Measurements from ENCODE around the gene RASGEF1C. TPM values are rescaled to one million over a fixed set of nuclear protein-coding genes. Genes with fewer than 3 reads are reported as not detected.

Gene RASGEF1C
- total and polyA plus RNA-seq, 4 donors: 4.4 to 9.7 (median 7.2) TPM

DNA sequence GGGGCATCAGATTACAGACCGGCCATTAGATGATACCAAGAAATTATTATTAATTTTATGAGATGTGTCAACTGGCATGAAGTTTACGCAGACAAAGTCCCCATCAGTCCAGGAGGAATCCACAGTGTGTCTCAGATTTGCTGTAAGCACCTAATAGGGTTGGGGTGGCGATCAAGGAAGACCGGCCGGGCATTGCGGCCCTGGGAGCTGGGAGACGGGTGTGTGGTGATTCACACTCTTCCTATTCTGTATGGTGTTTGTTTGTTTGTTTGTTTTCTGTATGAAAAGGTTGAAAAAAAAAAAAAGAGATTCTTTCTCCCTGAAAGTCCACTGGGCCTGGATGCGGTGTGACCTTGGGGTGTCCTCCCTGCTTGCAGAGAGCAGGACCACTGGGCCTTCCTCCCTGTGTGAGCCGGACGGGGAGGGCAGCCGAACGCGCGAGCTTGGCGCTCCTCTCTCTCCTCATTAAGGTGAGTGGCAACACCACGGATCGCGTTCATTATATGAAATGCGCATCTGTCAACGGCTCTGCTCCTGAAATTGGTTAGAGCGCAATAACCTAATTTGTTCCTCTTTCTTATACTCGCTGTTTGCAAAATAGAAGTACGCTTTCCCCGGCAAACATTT, 15.1 kb downstream of the RASGEF1C start:
- Histone ChIP-seq H3K4me3 (ENCODE audit: low read depth, low read length) (no peak overlapping the region), H3K9me3 (ENCODE audit: control insufficient read depth, insufficient read depth, low read length) (no peaks in the 10 kb centered on the region), H3K4me1 (ENCODE audit: control insufficient read depth, insufficient read depth, low read length) (peaks cover 3% of the 10 kb centered on the region), H3K27ac (ENCODE audit: low read depth, low read length) (no peak overlapping the region), H3K27me3 (ENCODE audit: control insufficient read depth, insufficient read depth, low read length) (no peaks in the 10 kb centered on the region), H3K36me3 (ENCODE audit: control insufficient read depth, insufficient read depth, low read length) (peaks cover 5% of the 10 kb centered on the region)
- no peak for DNase-seq (ENCODE audit: low read depth in 4 of 6, low spot score in 6 of 6)
- WGBS (ENCODE audit: insufficient coverage): 86% methylated on average over 21 of the region's 24 CpGs

- Histone ChIP-seq H3K4me1 (ENCODE audit: control insufficient read depth, insufficient read depth, low read length) (peaks cover 3% of the 10 kb centered on the region), H3K36me3 (ENCODE audit: control insufficient read depth, insufficient read depth, low read length) (peaks cover 5% of the 10 kb centered on the region), H3K4me3 (ENCODE audit: low read depth, low read length) (no peak overlapping the region), H3K27ac (ENCODE audit: low read depth, low read length) (no peak overlapping the region), H3K9me3 (ENCODE audit: control insufficient read depth, insufficient read depth, low read length) (no peaks in the 10 kb centered on the region), H3K27me3 (ENCODE audit: control insufficient read depth, insufficient read depth, low read length) (no peaks in the 10 kb centered on the region)
- no peak for DNase-seq (ENCODE audit: low read depth in 4 of 6, low spot score in 6 of 6)
- WGBS (ENCODE audit: insufficient coverage): 41% methylated on average over 5 of the region's 6 CpGs
Measured at GRCh38 chr5:180191716-180192115, 17.3 kb downstream of the RASGEF1C start.

DNA sequence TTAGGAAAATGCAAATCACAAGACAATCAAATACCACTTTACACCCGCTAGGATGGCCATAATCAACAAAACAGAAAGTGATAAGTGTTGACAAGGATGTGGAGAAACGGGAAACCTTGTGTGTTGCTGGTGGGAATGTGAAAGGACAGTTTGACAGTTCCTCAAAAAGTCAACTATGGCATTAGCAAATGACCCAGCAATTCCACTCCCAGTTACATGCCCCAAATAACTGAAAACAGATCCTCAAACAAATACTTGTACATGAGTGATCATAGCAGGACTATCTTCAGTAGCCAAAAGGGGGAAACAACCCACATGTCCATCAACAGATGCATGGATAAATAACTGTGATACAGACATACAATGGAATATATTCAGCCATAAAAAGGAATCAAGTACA, 21.2 kb downstream of the RASGEF1C start:
- Histone ChIP-seq H3K27me3 (ENCODE audit: control insufficient read depth, insufficient read depth, low read length) (no peaks in the 10 kb centered on the region), H3K36me3 (ENCODE audit: control insufficient read depth, insufficient read depth, low read length) (no peaks in the 10 kb centered on the region), H3K4me3 (ENCODE audit: low read depth, low read length) (no peak overlapping the region), H3K9me3 (ENCODE audit: control insufficient read depth, insufficient read depth, low read length) (no peaks in the 10 kb centered on the region), H3K27ac (ENCODE audit: low read depth, low read length) (no peak overlapping the region), H3K4me1 (ENCODE audit: control insufficient read depth, insufficient read depth, low read length) (no peaks in the 10 kb centered on the region)
- DNase-seq (ENCODE audit: low read depth in 4 of 6, low spot score in 6 of 6): no peak
- no CpG with 5 or more reads among the region's 2 CpGs for WGBS (ENCODE audit: insufficient coverage)

DNA sequence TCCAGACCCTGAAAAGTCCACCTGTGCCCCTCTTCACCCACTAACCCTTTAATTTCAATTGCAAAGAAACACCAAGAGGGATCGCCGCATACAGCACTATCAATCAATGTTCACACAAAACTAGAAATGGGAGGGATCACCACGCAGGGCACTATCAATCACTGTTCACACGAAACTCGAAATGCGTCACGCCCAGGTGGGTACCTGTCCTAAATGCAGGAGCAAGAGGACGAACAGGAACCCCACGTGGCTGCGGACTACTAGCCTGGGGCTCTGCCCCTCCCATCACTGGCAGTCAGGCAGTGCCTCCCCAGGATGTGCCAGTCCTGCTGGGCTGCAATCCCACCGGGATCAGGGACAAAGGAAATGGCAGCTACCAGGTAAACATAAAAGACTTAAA, 28.2 kb downstream of the RASGEF1C start:
- Histone ChIP-seq H3K36me3 (ENCODE audit: control insufficient read depth, insufficient read depth, low read length) (peaks cover 3% of the 10 kb centered on the region), H3K4me1 (ENCODE audit: control insufficient read depth, insufficient read depth, low read length) (peaks cover 46% of the 10 kb centered on the region), H3K27ac (ENCODE audit: low read depth, low read length) (no peak overlapping the region), H3K9me3 (ENCODE audit: control insufficient read depth, insufficient read depth, low read length) (no peaks in the 10 kb centered on the region), H3K4me3 (ENCODE audit: low read depth, low read length) (no peak overlapping the region), H3K27me3 (ENCODE audit: control insufficient read depth, insufficient read depth, low read length) (no peaks in the 10 kb centered on the region)
- WGBS (ENCODE audit: insufficient coverage): 76% methylated on average over 10 of the region's 11 CpGs
- no peak for DNase-seq (ENCODE audit: low read depth in 4 of 6, low spot score in 6 of 6)

DNA sequence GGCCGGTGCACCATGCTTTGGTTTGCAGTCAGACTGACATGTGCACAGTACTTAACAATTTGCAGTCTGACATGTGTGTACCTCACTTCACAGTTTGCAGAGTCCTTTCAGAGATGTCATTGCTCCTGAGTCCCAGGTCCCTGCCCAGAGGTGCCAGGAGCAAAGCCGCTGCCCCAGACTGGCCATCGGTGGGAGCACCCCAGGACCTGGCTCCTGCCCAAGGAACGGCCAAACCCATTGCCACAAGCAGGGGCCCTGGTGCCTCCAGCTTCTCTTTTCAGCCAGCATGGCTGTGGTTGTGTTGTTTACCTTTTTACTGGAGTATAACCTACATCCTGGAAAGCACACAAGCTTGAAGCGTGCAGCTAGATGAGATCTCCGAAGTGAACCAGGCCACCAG, 28.6 kb downstream of the RASGEF1C start:
- no peaks in the 10 kb centered on the region for H3K27me3 ChIP-seq (ENCODE audit: control insufficient read depth, insufficient read depth, low read length)
- H3K9me3 ChIP-seq (ENCODE audit: control insufficient read depth, insufficient read depth, low read length): no peaks in the 10 kb centered on the region
- peaks cover 49% of the 10 kb centered on the region for H3K4me1 ChIP-seq (ENCODE audit: control insufficient read depth, insufficient read depth, low read length)
- H3K4me3 ChIP-seq (ENCODE audit: low read depth, low read length): no peak overlapping the region
- no peak for DNase-seq (ENCODE audit: low read depth in 4 of 6, low spot score in 6 of 6)
- WGBS (ENCODE audit: insufficient coverage): 62% methylated on average over 6 of the region's 6 CpGs
- no peak overlapping the region for H3K27ac ChIP-seq (ENCODE audit: low read depth, low read length)
- H3K36me3 ChIP-seq (ENCODE audit: control insufficient read depth, insufficient read depth, low read length): peaks cover 3% of the 10 kb centered on the region

GRCh38 chr5:180179442-180180420, 29.3 kb downstream of the RASGEF1C start:
- peak in 1 of 6 donors; percentile 39 for DNase-seq (ENCODE audit: low read depth in 4 of 6, low spot score in 6 of 6)
- Histone ChIP-seq H3K4me3 (ENCODE audit: low read depth, low read length) (no peak overlapping the region), H3K27ac (ENCODE audit: low read depth, low read length) (peak overlapping the region; percentile 33), H3K36me3 (ENCODE audit: control insufficient read depth, insufficient read depth, low read length) (peaks cover 3% of the 10 kb centered on the region), H3K9me3 (ENCODE audit: control insufficient read depth, insufficient read depth, low read length) (no peaks in the 10 kb centered on the region), H3K4me1 (ENCODE audit: control insufficient read depth, insufficient read depth, low read length) (peaks cover 56% of the 10 kb centered on the region), H3K27me3 (ENCODE audit: control insufficient read depth, insufficient read depth, low read length) (no peaks in the 10 kb centered on the region)
- WGBS (ENCODE audit: insufficient coverage): 44% methylated on average over 14 of the region's 23 CpGs

- DNase-seq (ENCODE audit: low read depth in 4 of 6, low spot score in 6 of 6): no peak
- H3K4me1 ChIP-seq (ENCODE audit: control insufficient read depth, insufficient read depth, low read length): peaks cover 65% of the 10 kb centered on the region
- H3K4me3 ChIP-seq (ENCODE audit: low read depth, low read length): no peak overlapping the region
- no peak overlapping the region for H3K27ac ChIP-seq (ENCODE audit: low read depth, low read length)
- WGBS (ENCODE audit: insufficient coverage): 72% methylated on average over 22 of the region's 25 CpGs
- H3K27me3 ChIP-seq (ENCODE audit: control insufficient read depth, insufficient read depth, low read length): no peaks in the 10 kb centered on the region
- no peaks in the 10 kb centered on the region for H3K9me3 ChIP-seq (ENCODE audit: control insufficient read depth, insufficient read depth, low read length)
- peaks cover 3% of the 10 kb centered on the region for H3K36me3 ChIP-seq (ENCODE audit: control insufficient read depth, insufficient read depth, low read length)
Measured at GRCh38 chr5:180178531-180179441, 30.2 kb downstream of the RASGEF1C start.

- H3K4me3 ChIP-seq (ENCODE audit: low read depth, low read length): no peak overlapping the region
- peaks cover 91% of the 10 kb centered on the region for H3K4me1 ChIP-seq (ENCODE audit: control insufficient read depth, insufficient read depth, low read length)
- H3K27me3 ChIP-seq (ENCODE audit: control insufficient read depth, insufficient read depth, low read length): no peaks in the 10 kb centered on the region
- no peaks in the 10 kb centered on the region for H3K9me3 ChIP-seq (ENCODE audit: control insufficient read depth, insufficient read depth, low read length)
- WGBS (ENCODE audit: insufficient coverage): 95% methylated on average over 7 of the region's 8 CpGs
- H3K27ac ChIP-seq (ENCODE audit: low read depth, low read length): no peak overlapping the region
- no peak for DNase-seq (ENCODE audit: low read depth in 4 of 6, low spot score in 6 of 6)
- H3K36me3 ChIP-seq (ENCODE audit: control insufficient read depth, insufficient read depth, low read length): peaks cover 8% of the 10 kb centered on the region
Measured at GRCh38 chr5:180176191-180176590, 32.8 kb downstream of the RASGEF1C start.

GRCh38 chr5:180175015-180175431, 34.0 kb downstream of the RASGEF1C start:
- peaks cover 8% of the 10 kb centered on the region for H3K36me3 ChIP-seq (ENCODE audit: control insufficient read depth, insufficient read depth, low read length)

More at GRCh38 chr5:180175015-180175431, 34.0 kb downstream of the RASGEF1C start:
- H3K27ac ChIP-seq (ENCODE audit: low read depth, low read length): peak overlapping the region; percentile 95
- no peak for DNase-seq (ENCODE audit: low read depth in 4 of 6, low spot score in 6 of 6)
- WGBS (ENCODE audit: insufficient coverage): 92% methylated on average over 7 of the region's 7 CpGs
- no peak overlapping the region for H3K4me3 ChIP-seq (ENCODE audit: low read depth, low read length)
- no peaks in the 10 kb centered on the region for H3K27me3 ChIP-seq (ENCODE audit: control insufficient read depth, insufficient read depth, low read length)
- H3K4me1 ChIP-seq (ENCODE audit: control insufficient read depth, insufficient read depth, low read length): peaks cover 93% of the 10 kb centered on the region
- H3K9me3 ChIP-seq (ENCODE audit: control insufficient read depth, insufficient read depth, low read length): no peaks in the 10 kb centered on the region

Measured in spinal cord (tissue), 10 donors.